HG02588 (cell line): ENCODE results near the gene UNCX.
"Not testable (repeated sequence)": the region's sequence is repeated elsewhere in the genome, so short reads cannot be mapped to it uniquely, and the experiment has no call there.

Experiments used
- ATAC-seq: cut with Tn5 transposase; IDR thresholded peaks from one replicate; pipeline ENCODE4 v1.9.1; 2021; ENCODE audit warnings: mild to moderate bottlenecking, moderate library complexity; ENCODE audit not compliant: unreplicated experiment

UNCX gene

DNA sequence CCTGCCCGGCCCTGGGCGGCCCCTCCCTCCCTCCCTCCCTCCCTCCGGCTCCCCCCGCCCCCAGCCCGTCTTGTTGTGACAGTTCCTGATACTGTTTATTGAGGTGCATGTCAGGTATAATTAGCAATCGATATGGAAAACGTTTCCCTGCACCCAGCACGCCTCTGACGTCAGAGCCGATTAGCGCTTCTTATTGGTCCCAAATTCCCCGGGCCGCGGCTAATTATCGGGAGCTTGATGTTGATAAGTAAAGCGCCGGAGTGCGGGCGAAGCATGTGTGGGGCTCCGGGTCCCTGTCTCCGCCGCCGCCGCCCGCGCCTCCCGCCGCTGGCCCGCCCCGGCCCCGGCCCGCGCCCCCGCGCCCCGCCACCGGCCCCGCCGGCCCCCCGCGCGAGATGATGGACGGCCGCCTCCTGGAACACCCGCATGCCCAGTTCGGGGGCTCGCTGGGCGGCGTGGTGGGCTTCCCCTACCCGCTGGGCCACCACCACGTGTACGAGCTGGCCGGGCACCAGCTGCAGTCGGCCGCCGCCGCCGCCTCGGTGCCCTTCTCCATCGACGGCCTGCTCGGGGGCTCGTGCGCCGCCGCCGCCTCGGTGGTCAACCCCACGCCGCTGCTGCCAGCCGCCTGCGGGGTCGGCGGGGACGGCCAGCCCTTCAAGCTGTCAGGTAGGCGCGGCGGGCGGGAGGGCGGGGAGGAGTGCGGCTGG is at the start of gene UNCX:
Gene UNCX (plus strand): TSS at position 250 of the 710 bp plus-strand sequence. CDS start 146 bp downstream, at position 396.
- no peak for ATAC-seq

DNA sequence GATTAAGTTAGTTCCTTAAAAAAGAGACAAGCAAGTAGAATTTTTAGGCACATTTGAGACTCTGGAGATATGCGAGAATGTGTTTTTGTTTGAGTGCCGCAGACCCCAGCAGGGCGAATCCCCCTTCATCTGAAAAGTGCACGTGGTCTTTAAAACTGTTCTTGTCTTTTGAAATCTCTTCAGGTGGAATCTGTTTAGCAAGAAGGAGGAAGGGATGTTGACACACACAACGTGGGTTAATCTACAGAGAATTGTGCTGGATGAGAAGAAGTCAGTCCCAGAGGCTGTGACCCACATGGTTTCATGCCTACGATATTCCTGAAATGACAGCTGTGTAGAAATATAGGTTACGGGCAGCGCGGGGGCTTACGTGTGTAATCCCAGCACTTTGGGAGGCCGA is 45.5 kb upstream of the UNCX start:
- ATAC-seq = no peak

DNA sequence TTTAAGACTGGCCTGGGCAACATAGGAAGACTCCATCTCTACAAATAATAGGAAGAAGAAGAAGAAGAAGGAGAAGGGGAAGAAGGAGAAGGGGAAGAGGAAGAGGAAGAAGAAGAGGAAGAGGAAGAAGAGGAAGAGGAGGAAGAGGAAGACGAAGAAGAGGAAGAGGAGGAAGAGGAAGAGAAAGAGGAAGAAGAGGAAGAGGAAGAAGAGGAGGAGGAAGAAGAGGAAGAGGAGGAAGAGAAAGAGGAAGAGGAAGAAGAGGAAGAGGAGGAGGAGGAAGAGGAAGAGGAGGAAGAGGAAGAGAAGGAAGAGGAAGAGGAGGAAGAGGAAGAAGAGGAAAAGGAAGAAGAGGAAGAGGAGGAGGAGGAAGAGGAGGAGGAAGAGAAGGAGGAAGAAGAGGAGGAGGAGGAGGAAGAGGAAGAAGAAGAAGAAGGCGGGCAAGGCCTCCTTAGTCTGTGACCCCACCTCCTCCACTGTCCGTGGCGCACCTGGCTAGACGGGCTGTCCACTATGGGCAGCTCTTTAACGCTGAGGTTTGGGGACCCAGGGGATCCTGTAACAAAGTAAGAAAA is 43.9 kb upstream of the UNCX start:
- no peak for ATAC-seq

DNA sequence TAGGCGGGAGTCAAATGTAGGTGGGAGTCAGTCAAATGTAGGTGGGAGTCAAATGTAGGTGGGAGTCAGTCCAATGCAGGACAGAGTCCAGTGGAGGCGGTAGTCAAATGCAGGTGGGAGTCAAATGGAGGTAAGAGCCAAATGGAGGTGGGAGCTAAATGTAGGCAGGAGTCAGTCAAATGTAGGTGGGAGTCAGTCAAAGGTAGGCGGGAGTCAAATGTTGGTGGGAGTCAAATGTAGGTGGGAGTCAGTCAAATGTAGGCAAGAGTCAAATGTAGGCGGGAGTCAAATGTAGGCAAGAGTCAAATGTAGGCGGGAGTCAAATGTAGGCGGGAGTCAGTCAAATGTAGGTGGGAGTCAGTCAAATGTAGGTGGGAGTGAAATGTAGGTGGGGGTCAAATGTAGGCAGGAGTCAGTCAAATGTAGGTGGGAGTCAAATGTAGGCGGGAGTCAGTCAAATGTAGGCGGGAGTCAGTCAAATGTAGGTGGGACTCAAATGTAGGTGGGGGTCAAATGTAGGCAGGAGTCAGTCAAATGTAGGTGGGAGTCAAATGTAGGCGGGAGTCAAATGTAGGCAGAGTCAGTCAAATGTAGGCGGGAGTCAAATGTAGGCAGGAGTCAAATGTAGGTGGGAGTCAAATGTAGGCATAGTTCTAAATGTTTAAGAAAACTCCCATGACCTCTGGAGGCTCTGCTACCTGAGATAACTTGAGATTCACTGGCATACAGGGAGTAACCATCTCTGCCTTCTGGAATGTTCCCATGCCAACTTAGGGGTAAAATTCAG is 42.5 kb upstream of the UNCX start:
- no peak for ATAC-seq

DNA sequence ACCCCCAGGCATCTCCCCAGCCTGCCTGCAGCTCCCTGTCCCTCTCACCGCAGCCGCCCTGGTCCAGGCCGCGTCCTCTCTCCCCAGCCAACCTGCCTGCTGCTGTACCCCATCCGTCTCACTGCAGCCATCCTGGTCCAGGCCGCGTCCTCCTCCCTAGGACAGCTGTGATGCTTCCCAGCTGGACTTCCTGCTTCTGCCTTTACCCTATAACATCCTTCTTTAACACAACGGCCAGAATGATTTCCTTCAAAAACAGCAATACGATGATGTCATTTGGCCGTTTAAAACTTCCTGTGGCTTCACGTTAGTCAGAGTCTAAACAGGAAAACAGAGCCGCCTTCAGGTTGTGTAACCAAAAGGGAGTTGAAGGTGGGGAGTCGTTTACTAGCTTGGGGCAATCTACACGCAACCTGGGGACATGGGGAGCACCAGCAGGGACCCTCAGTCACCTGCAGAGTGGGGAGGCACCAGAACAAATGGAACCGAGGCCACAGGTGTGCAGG is 40.4 kb upstream of the UNCX start:
- ATAC-seq = no peak

DNA sequence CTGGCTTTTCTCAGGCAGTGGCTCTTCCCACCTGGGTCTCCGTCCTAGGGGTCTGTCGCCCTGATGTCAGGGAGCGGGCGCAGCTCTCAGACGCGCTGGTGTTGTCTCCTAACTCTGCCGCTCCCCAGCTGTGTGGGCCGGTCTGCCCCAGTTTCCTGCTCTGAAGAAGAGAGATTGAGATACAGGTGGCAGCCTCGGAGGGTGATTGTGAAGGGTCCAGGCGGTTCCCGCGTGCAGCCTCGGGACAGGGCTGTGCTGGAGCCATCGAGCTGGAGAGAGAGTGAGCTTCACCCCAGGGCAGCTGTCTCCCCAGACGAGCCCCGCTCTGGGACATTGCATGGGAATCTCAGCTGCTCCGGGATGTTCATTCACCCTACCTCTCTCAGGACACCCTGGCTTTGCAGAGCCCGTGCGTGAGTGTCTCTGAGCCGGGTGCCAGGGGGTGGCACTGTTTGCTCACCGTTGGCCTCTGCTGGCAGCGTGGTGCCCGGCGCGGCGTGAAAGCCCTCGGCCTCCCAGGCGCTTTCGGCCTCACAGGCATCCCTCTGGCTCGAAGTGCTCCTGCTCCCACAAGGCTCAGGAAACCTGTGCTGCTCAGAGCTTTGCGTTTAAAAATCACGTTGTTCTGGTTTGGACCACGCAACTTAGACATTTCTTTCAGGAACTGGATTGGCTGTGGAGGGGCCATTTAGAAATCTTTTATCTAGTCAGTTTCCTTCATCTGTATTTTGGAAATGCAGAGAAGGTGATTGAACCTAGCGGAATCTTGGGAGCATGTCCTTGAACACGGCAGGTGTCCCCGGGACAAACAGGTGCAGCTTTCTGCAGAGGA is 38.9 kb upstream of the UNCX start:
- ATAC-seq = no peak

DNA sequence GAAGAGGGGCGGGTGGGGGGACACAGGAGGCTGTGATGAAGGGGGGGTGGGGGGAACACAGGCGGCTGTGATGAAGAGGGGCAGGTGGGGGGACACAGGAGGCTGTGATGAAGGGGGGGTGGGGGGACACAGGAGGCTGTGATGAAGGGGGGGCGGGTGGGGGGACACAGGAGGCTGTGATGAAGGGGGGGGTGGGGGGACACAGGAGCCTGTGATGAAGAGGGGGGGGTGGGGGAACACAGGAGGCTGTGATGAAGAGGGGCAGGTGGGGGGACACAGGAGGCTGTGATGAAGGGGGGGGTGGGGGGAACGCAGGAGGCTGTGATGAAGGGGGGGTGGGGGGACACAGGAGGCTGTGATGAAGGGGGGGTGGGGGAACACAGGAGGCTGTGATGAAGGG is 36.2 kb upstream of the UNCX start:
- ATAC-seq = not testable (repeated sequence)

DNA sequence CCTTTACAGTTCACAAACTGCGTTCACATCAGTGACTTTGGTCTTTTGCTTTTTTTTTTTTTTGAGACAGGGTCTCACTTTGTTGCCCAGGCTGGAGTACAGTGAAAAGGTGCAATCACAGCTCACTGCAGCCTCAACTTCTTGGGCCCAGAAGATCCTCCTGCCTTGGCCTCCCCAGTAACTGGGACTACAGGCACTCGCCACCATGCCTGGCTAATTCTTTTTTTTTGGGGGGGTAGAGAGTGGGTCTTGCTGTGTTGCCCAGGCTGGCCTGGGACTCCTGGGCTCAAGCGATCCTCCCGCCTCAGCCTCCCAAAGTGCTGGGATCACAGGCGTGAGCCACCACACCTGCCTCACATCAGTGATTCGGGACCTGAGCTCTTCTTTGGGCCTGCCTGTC is 35.7 kb upstream of the UNCX start:
- ATAC-seq = no peak

DNA sequence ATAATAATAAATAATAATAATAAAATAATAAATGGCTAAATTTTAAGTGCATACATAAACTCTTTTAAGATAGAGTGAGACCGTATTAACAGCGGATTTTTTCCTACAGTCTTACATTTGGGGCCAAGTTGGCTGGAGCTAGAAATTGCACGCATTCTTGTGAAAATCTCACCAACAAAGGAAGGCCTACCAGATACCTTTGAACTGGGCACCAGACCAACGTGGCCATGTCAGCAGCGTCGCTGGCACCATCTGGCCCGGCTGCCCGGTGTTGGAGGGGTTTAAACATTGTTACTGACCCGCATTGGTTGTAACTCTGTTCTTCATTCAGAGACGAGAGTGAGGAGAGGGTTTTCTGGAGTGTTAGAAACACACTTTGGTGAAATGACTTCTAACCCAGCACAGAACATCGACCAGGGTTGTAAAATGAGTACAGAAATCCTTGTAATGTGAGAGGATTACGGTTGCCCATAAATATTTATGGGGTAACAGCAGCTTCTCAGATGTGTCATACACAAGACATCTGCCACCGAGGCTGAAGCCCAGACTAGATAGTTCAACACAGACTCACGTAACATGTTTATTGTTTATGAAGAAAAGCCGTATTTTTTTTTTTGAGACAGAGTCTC is 34.6 kb upstream of the UNCX start:
- ATAC-seq = no peak

DNA sequence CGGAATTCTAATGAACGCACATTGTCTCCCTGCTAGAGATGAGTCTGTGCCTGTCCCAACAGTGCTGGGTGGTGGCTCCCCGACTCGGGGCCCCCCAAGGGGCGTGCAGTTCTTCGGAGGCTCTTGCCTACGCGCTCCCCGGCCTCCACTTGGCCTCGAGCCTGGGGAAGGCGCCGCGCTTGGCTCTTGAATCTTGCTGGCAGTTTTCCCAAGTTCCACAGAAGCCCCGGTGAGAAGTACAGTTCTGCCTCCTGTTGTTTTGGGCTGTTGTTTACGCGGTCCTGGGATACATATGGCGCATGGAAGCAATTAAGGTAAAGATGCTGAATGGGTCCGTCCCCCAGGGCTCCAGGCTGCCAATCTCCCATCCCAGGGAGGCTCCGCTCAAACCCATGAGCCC is 32.6 kb upstream of the UNCX start:
- ATAC-seq = no peak

DNA sequence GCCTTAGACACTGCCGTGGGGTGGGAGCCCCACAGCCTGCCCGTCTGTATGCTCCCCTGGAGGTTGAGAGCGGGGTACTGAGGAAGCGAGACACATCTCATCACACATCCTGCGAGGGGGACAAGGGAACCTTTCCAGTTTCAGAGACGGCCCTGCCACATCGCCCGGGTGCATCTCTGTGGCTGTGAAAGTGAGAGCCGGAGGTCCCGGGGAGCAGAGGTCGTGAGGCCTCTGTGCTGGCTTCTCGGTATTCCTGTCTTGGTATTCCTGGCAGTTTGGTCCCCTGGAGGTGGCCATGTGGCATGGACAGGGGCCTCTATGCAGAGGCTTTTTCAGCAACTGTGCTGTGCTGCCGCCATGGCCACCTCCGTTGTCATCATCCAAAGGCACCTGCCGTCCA is 30.8 kb upstream of the UNCX start:
- ATAC-seq = no peak

DNA sequence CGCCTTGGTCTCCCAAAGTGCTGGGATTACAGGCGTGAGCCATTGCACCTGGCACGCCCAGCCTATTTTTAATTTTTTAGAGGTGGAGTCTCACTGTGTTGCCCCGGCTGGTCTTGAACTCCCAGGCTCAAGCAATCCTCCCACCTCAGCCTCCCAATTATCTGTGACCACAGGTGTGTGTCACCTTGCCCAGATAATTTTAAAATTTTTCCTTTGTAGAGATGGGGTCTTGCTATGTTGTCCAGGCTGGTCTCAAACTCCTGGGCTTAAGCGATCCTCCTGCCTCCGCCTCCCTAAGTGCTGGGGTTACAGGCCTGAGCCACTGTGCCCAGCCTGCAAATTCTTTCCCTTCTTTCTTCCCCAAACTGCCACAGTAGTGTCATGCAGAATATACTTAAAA is 29.8 kb upstream of the UNCX start:
- not testable (repeated sequence) for ATAC-seq

DNA sequence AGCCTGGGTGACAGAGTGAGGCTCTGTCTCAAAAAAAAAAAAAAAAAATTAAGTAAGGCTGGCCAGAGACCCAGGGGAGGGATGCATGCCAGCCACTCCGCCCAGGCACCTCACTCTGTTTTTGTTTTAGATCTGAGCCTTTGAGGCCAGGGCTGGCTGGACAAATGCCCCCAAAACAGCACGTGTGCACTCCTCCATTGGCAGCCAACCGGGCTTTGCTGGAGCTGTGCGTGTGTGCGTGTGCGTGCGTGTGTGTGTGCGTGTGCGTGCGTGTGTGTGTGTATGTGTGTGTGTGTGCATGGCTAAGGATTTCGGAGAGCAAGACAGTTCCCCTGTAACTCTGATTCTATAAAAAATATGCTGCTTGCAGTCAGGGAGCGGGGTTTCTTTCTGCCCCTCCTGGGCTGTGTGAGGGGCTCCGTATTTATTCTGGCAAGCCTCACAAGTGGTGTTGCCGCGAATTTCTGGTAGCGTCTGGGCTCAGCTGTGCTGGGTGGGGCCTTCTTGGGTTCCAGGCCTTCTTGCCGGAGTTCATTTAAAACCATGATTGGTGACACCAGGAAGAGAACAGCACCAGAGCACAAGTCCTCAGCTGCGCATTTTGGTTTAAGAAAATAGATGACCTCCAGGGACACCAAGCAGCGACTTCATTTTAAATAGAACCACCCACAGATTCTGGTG is 28.1 kb upstream of the UNCX start:
- ATAC-seq = no peak

DNA sequence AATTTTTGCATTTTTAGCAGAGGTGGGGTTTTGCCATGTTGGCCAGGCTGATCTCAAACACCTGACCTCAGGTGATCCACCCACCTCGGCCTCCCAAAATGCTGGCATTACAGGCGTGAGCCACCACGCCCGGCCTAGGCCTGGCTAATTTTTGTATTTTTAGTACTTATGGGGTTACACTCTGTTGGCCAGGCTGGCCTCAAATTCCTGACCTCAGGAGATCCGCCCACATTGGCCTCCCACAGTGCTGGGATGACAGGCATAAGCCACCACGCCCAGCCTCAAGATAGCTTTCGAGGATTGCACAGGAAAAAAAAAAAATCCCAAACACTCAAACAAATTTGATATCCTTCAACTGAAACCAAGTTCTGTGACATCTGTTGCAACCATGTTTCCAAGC is 26.9 kb upstream of the UNCX start:
- ATAC-seq = not testable (repeated sequence)

DNA sequence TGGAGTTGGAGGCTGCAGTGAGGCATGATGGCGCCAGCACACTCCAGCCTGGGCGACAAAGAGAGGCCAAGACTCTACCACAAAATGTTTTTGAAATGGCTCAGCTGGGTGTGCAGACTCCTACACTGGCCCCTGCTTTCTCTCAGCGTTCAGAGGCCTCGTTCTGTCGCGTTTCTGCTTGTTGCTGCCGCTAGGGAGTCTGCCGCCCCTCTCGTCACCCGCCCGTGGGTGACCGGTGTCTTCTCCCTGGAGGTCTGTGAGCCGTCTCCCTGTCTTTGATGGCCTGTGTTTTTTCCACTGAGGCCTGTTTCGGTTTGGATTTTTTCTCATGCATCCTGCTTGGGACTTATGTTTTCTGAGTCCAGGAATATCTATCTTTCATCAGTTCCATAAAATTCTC is 23.6 kb upstream of the UNCX start:
- no peak for ATAC-seq

DNA sequence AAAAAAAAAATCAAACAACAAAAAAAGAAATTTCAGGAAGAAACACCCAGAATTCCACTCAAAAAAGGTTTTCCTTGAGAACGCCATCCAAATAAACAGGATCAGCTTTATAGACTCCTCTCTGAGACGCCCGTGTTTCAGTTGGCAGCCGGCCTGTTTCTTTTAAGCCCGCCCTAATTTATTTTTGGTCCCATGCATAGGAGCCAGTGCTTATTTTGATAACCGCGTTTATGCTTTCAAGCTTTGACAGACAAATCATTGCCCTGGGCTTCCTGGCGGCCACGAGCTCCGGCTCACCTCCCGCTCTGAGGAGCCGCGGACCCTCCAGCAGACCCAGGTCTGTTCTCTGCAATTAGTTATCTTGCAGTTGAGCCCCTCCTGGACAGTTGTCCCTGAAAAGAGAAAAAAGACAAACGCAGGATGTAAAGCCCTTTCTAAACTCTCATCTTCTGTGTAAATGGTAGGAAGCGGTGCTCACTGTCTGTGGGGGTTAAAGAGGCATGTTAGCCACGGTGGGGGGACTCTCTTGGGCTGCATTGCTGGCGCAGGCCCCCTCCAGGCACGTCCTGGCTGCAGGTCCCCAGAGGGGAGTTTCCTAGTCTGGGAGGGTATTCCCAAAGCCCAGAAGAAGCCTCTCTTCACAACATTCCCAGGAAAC is 22.2 kb upstream of the UNCX start:
- ATAC-seq = no peak

DNA sequence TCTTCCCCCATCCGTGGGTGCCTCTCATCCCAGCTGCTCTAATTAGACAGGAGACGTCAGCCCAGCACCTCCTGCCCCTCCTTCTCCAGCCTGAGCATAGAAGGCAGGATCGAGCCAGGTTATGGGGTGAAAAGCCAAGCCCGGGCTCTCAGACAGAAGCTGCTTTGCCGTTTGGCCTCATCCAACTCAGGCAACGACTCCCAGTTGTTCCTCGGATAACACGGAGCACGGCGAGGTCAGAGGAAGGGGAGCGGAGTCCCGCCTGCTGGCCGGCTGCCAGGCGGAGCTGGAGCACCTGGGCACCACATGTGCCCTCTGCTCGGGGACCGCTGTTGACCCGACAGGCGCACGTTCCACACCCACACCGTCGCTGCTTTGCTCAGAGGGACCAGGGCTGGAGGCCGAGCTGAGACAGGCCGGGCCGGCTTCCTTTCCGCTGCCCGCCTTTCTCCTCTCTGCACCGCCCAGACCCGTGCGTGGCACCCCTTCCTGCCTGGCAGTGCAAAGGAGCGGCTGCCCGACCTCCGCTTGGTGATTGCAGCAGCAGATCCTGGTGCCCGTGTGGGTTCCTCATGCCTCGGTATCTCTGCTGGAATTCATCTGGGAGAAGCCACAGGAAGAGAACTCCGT is 21.6 kb upstream of the UNCX start:
- ATAC-seq = no peak

DNA sequence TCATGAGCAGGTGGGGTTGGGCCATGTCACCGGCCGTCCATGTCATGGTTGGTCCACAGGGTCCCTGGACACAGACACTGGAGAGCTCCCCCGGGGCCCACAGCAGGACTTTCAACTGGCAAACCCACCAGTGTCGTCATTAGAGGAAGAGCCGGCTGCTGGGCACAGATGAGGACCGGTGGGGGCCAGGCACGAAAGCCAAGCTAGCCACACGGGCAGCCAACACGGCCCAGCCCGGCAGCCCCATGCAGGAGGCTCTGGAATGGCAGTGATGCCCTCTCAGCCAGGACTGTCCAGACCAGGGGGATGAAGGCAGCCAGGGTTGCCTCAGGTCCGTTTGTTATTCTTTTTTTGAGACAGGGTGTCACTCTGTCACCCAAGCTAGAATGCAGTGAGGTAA is 21.1 kb upstream of the UNCX start:
- no peak for ATAC-seq

DNA sequence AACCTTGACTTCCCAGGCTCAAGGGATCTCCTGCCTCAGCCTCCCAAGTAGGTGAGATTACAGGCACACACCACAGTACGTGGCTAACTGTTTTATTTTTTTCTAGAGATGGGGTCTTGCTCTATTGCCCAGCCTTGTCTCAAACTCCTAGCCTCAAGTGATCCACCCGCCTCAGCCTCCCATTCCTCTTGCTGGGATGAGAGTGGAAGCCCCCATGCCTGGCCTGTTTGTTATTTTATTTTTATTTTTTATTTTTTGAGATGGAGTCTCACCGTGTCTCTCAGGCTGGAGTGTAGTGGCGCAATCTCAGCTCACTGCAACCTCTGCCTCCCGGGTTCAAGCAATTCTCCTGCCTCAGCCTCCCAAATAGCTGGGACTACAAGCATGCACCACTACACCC is 20.6 kb upstream of the UNCX start:
- not testable (repeated sequence) for ATAC-seq
